ENCODE measurements around the gene CENPV.
"Not testable (repeated sequence)": the region's sequence is repeated elsewhere in the genome, so short reads cannot be mapped to it uniquely, and the experiment has no call there.

CENPV gene

DNA sequence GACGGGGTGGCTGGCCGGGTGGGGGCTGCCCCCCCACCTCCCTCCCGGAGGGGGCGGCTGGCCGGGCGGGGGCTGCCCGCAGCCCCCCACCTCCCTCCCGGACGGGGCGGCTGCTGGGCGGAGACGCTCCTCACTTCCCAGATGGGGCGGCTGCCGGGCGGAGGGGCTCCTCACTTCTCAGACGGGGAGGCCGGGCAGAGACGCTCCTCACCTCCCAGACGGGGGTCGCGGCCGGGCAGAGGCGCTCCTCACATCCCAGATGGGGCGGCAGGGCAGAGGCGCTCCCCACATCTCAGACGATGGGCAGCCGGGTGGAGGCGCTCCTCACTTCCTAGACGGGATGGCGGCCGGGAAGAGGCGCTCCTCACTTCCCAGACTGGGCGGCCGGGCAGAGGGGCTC, 41.2 kb downstream of the CENPV start:
- DNase-seq = not testable (repeated sequence)

DNA sequence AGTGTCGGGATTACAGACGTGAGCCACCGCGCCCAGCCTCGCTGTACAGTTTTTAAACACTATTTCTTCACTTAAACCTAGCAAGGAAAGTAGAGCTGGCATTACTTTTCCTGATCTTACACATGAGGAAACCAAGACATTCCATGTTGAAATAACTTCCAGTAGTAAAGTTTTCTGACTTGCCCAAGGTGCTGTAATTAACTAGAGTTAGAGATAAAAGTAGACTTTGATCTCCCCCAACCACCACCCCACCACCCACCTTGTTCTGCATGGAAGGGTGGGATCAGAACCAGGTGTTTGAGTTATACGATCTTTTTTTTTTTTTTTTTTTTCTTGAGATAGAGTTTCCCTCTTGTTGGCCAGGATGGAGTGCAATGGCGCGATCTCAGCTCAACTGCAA, 47.1 kb downstream of the CENPV start:
- DNase-seq = no peak

DNA sequence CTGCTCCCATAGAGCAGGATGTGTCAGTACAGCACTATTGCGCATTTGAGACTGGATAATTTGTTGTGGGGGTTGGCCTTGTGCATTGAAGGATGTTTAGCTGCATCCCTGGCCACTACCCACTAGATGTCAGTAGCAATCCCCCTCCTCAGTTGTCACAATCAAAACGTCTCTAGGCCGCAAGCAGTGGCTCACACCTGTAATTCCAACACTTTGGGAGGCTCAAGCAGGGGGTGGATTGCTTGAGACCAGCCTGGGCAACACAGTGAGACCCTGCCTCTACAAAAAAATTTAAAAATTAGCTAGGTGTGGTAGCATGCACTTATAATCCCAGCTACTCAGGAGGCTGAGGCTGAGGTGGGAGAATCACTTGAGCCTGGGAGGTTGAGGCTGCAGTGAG, 48.4 kb downstream of the CENPV start:
- DNase-seq = no peak

DNA sequence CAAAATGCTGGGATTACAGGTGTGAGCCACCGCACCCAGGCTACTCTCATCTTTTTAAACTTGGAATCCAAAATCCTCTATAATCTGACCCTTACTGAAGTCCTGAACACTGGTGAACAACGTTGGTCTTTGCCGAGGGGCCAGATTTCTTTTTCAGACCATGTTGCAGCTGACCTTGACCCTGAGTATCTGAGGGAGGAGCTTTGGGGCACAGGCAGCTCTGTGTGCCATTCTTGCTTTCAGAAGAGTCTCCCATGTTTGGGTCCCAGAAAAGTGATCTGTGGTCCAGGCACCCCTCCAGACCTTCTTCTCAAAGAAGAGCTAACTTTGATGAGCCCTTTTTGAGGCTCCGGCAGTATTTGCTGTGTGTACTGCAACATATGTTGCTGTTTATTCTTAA, 50.4 kb downstream of the CENPV start:
- DNase-seq = no peak

DNA sequence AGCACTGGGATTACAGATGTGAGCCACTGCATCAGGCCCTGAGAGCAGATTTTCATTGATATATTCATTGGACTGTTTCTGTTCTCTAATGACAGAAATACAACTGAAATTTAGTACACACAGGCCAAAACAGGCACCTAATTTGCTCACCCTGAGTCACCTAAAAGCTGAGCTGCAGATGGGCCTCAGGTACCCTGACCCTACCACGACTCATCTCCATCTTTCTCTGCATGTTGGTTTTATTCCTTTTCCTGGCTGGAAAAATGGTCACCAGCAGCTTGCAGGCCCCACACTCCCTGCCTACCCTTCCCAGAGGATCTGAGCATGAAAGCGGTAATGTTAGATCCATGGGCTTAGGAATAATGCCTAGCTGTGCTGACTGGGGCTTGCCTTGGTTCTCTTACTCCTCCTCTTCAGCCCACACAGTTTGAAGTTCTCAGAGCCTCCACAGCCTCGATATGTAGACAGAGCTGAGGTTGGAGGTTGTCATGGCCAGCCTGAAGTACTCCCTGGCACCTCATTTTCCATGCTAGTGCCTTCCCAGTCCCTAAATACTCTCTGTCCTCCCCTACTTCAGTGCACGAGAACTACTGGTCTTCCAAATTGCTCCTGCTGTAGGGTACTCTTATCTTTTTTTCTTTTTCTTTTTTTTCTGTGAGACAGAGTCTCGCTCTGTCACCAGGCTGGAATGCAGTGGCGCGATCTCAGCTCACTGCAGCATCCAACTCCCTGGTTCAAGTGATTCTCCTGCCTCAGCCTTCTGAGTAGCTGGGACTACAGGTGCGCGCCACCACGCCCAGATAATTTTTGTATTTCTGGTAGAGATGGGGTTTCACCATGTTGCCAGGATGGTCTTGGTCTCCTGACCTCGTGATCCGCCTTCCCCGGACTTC, 51.1 kb downstream of the CENPV start:
- DNase-seq = no peak

DNA sequence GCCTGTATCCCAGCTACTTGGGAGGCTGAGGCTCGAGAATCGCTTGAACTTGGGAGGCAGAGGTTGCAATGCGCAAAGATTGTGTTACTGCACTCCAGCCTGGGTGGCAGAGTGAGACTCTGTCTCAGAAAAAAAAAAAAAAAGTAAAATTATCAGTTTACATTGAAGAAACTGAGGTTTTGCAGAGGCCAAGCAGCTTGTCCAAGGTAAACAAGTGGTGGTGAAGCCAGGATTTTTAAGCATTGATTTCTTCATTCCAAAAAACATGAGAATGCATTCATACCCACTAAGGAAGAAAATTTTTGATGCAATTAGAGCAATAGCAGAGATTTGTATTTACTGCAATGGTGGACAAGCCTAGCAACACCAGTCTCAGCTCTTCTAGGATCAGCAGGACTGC, 52.7 kb downstream of the CENPV start:
- DNase-seq = no peak

DNA sequence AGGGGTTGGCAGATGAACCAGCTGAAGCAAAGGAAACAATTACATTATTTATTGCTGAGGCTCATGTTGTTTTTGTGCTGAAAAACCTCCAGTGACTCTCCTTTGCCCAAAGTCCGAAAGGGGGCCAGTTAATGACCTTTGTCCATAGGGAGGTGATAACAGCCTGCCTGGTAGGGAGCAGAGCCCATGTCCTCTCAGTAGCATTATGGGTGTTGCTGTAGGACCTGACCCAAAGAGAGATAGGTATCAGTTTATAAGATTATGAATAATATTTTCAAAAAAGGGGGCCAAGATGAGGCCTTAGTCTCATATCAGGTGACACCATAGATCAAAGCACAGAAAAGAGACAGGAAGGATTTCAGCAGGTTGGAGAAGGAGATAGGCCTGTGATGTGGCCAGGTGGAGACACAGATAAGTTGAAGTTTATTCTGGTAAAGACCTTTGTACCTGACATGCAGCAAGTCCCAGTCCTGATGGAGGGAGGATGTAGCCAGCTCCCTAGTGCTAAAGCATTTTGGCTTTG, 55.1 kb downstream of the CENPV start:
- DNase-seq = no peak

DNA sequence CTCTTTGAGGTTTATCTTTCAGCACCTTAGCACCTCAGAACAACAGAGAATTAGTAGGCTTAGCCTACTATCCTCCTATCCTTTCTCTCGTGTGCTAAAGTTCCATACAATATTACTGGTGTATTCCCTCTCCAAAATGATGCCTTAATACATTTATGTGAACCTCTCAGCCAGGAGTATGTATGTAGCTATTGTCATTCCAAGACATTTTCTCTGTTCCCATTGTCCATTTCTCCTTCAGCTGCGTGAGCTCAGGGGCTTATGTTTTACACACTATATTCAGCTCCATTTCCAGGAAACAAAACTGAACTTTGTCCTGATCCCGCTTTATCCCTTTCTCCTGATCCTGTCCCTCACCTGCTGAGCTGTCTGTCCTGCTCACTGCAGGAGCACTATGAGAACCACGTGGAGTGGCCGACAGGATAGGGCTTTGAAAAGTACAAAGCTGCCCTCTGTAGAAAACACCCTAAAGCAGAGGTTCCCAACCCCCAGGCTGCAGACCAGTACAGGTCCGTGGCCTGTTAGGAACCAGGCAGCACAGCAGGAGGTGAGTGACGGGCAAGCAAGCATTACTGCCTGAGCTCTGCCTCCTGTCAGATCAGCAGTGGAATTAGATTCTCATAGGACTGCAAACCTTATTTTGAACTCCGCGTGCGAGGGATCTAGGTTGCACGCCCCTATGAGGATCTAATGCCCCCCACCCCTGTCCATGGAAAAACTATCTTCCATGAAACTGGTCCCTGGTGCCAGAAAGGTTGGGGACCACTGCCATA, 55.7 kb downstream of the CENPV start:
- no peak for DNase-seq

DNA sequence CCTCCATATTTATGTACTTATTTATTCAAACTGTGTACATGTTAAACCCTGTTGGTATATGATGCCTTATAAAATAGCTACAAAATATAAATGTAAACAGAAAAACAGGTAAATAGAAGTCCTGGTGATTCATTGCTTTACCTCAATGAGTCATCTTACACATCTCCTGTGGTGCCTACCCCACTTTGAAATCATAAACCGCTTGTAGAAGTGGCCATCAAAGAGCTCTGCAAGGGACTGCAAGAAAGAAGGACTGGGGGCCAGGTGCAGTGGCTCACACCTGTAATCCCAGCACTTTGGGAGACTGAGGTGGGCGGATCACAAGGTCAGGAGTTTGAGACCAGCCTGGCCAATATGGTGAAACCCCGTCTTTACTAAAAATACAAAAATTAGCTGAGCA, 57.2 kb downstream of the CENPV start:
- not testable (repeated sequence) for DNase-seq

DNA sequence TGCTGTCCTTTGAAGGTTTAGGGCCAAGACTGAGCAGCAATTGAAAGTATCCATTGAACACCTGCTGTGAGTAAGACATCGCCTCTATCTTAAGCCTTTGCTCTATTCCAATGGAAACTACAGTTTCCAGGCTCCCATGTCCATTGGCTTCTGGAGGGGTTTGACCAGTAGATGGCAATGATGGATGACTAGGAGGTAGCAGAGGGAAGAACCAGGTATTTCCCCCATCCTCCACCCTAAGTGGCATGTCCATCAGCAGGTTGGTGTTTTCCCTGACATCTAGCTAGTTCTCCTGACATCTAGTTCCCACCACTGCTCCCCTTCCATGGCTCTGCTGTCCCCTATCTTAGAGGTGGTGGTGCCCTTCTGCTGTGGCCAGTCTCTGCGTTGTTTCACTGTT, 58.7 kb downstream of the CENPV start:
- no peak for DNase-seq

DNA sequence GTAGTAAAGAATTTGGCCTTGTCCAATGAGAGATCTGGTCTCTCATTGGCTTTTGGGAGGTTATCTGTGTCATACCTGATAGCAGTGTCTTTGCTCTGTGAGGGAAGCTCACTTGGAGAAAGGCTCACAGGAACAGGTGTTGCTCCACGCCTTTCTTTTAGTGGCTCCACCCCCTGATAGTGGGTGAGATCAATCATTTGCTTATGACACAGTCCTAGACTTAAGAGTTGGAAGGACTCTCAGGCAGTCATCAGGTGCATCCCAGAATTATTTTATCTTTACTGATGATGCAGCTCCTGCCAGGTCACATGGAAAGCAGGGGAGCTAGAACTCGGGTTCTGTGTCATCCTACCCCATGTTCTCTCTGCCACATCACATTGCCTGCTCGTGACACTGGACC, 59.3 kb downstream of the CENPV start:
- no peak for DNase-seq

Measured in cortex of kidney (tissue), 1 donor.